HG03196 (cell line): ENCODE data around the gene CLIP2.
"Not testable (repeated sequence)": the region's sequence is repeated elsewhere in the genome, so short reads cannot be mapped to it uniquely, and the experiment has no call there.

Experiments
- ATAC-seq: cut with Tn5 transposase; IDR thresholded peaks from one replicate; pipeline ENCODE4 v1.9.1; 2021; ENCODE audit not compliant: unreplicated experiment

The CLIP2 gene

DNA sequence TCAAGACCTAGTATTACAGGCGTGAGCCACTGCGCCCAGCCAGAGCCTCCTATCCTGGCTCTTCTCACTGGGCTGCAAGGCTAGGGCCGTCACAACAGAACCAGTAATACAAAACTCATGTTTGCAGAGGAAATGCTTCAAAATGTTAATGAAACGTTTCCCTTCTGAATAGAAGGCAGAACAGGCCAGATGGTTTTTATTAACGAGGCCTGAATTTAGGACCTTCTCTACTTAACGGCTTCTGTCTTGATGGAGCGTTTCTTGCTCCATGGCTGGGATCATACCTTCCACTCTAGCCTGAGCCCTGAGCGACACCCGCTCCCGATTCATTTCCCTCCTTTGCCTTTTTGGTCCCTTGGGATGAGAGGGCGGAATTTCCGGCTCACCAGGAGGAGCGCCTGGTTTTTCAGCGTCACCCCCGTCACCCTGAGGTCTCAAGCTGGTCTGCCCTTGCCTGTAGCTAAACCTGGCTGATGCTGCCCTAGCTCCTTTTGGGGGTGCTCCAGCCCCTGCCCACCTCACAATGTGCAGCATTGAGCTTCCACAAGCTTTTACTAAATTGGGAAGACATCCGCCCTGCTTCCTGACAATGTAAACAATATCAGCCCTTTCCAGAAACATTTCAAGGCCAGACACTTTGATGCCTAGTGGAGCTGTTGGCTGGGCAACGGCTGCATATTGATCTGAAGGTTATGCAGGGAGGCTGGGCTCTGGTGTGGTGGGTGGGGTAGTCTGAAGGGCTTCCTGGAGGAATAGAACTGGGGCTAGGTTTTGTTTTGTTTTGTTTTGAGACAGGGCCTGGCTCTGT is 5.2 kb downstream of the CLIP2 start:
- no peak for ATAC-seq

DNA sequence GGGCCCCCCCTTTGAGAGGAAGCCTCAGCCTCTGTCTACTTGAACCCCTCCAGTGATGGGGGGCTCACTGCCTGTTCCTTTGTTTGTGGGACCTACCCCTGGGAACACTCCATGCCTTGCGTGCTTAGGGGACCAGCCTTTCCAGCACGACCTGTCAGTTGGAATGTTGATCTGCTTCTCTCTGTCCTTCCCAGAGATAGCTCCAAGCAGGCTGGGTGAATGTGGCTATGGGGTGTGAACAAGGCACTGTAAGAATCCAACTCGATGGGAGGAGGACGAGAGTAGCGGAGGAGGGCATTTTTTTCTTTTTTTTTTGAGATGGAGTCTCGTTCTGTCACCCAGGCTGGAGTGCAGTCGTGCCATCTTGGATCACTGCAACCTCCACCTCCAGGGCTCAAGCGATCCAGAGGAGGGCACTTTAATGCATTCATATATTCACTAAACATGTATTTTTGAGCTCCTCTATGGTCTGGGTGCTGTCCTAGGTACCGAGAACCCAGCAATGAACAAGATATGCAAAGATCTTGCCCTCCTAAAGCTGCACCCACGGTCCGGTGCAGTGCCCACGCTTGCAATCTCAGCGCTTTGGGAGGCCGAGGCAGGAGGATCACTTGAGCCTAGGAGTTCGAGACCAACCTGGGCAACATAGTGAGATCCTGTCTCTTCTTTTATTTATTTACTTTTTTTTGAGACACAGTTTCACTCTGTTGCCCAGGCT is 8.5 kb downstream of the CLIP2 start:
- no peak for ATAC-seq

DNA sequence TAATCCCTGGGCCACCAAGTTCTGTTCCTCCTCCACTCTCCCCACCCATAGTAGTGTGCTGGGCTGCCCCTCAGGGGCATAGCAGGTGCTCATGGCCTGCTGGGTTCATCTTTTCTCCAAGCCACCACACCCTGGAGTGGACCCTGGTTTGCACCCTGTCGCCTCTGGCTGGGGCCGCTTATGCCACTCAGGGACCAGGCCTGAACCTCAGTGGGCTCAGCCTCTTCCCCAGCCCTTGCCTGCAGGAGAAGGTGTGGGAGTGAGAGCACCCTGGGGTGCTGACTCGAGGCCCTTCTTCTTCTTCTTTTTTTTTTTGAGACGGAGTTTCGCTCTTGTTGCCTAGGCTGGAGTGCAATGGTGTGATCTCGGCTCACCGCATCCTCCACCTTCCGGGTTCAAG is 10.2 kb downstream of the CLIP2 start:
- ATAC-seq: no peak

DNA sequence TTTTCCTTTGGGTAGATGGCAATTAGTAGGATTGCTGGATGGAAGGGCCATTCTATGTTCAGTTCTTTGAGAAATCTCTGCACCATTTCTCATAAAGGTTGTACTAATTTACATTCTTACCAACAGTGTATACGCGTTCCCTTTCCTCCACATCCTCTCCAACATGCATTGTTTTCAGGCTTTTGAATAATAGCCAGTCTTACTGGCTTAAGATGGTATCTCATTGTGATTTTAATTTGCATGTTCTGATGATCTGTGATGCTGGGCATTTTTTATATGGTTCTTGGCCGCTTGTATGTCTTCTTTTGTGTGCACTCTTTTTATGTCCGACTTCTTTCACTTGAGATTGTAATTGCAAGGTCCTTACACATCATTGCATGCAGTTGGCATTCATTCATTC is 11.7 kb downstream of the CLIP2 start:
- no peak for ATAC-seq

DNA sequence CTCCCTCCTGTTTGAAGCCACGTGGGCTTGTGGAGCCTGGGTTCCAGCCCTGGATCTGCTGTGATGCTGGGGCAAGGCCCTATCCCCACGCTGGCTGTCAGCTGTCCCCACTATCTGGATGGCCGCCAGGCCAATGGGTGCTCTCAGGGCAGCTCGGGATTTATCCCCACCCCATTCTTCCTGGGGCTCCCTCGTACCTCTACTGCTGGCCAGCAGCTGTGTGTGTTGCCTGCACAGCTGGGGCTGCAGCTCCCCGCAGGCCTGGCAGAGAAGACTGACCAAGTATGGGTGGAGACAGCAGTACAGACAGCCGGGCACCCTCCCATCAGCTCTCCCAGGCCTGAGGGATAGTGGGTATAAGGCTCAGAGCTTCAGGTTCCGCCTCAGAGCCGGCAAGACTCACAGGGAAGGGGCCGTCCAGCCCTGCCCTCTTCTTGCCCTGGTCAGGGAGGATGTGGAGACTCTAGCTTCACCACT is 13.6 kb downstream of the CLIP2 start:
- no peak for ATAC-seq

DNA sequence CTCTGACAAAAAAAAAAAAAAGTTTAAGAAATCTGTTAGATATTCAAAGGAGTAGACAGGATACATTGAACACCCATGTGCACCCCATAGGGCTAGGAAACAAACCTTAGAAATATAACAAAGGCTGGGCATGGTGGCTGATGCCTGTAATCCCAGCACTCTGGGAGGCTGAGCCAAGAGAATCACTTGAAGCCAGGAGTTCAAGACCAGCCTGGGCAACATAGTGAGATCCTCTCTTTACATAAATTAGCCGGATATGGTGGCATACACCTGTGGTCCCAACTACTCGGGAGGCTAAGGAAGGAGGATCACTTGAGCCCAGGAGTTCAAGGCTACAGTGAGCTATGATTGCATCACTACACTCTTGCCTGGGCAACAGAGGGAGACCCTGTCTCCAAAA is 15.3 kb downstream of the CLIP2 start:
- no peak for ATAC-seq

DNA sequence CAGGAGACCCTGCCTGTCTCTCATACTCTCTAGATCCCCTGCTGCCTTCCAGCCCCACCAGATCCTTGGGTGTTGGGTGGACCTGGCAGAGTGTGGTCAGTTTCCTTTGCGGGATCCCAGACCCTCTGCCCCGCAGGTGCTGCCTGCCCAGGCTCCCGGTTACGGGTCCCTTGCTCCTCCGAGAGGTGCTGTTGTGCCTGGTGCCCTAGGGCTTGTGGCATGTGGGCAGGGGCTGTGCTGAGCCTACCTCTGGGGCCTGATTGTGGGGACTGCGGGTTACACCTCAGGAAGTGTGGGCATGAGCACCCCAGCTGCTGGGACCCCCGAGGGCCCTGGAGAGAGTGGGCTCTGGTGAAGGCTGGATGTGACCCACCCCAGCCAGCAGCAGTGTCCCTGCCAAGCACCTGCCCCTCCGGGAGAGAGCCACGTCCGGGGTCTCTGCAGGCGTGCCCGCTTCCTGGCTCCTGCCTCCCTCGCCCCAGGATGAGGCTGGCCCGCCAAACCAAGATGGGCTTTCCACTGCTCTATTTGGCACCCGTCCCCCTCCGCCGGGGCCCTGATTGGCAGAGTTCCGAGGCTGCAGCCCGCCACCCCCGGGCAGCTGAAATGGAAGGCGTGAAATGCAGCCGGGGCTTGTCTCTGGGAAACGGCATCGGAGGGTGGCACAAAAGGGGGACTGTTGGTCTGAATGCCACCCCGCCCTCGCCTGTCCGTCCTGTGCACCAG is 17.0 kb downstream of the CLIP2 start:
- no peak for ATAC-seq

DNA sequence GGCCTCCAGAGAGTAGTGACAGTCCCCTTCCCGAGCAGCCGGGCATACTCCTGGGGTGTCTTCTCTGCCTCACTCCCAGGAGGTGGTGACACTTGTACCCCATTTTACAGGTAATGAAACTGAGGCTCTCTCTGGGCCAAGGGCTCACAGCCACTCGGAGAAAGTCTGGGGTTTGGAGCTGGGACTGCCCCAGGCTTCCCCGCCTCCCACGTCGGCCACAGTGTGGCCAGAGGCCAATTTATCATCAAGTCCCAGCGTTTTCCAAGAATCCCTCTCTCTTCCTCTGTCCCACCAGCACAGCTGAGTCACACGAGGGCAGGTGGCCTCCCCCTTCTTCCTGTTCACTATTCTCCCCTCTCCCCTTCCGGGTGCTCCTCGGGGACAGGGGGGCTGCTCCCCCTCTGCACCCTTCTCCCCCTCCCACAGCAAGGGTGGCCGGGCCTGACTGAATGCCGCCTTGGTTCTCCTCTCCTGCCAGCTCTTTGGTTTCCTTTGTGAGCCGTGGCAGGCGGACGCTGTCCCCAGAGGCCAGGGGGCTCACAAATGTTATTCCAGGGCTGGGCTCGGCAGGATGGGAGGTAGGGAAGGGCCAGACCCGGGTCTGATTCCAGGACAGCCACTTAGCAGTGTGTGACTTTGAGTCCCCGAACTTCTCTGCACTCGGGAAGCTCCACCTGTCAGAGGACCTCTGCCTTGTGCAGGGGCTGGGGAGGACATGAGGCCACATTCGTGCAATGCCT is 17.7 kb downstream of the CLIP2 start:
- ATAC-seq: no peak

DNA sequence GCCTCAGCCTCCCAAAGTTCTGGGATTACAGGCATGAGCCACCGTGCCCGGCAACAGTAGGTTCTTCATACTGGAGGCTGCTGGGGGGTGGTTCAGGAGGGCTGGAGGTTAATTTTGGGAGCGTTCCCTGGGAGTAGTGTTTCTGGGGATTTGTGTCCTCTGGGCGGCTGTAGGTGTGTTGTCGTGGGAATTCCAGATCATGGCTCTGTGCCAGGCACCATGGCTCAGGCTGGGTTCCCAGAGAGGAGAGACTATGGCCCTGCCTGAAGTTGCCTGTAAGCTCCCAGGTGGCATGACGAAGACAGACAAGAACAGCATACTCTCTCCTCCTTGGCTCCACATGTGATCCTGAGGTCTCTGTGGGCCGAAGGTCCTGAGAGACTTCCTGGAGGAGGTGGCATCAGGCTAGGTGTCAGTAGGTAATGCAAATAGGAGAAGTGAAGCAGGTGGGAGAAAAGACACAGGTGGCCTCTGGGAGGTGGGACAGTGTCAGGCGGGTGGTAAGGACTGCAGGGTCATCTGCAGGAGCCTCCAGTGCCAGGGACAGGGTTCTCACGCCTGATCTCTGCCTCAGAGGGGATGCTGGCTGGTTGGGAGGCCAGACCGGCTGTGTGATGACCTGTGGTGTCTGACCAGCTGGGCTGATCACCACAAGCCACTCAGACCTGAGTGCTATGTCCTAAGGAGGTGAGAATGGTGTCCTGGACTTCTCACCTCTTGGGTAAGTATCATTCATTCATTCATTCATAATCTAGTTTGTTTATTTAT is 18.7 kb downstream of the CLIP2 start:
- no peak for ATAC-seq

DNA sequence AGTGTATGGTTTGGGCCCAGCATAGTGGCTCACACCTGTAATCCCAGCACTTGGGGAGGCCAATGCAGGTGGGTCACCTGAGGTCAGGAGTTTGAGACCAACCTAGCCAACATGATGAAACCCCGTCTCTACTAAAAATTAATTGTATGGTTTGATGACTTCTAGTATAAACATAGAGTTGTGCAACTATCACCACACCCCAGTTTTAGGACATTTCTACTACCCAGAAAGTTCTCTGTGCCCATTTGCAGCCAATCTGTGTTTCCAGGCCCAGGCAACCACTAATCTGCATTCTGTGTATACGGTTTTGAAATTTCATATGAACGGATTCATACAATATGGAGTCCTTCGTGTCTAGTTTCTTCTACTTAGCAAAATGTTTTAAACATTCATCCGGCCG is 20.0 kb downstream of the CLIP2 start:
- ATAC-seq: no peak

DNA sequence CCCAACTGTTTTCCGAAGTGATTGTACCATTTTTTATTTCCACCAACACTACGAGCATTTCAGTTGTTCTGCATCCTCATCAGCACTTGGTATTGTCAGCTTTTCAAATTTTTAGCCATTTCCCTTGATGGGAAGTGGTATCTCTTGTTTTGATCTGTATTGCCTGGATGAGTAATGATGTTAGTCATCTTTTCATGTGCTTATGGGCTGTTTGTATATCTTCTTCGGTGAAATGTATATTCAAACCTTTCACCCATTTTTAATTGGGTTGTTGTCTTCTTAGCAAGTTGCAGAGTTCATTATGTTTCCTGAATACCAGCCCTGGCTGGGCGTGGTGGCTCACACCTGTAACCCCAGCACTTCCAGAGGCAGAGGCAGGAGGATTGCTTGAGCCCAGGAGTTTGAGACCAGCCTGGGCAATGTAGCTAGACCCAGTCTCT is 22.1 kb downstream of the CLIP2 start:
- no peak for ATAC-seq

DNA sequence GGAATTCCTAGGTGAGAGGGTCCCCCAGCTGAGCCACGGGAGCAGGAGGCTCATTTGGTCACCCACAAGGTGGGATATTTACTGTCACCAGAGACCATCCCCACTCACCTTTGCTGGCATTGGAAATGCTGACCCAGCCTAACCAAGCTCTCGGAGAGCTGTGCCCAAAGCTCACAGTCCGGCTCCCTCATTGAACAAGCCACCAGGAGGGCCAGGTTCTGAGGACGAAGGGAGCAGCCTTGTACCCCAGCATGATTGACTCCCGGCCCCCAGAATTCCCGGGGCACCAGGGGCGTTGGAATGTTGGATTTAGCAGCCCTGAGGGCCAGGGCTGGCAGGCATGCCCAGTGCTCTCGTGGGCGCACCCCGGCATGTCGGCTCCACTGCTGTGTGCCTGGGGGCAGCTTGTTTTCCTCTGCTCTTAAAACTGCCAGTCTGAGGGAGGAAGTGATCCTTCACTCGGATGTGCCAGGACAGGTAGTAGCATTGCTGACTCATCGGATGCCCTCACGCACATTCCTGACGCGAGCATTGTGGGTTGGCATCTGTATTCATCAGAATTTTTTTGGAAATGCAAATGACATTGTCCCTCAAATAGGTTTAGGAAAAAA is 23.3 kb downstream of the CLIP2 start:
- ATAC-seq: no peak

DNA sequence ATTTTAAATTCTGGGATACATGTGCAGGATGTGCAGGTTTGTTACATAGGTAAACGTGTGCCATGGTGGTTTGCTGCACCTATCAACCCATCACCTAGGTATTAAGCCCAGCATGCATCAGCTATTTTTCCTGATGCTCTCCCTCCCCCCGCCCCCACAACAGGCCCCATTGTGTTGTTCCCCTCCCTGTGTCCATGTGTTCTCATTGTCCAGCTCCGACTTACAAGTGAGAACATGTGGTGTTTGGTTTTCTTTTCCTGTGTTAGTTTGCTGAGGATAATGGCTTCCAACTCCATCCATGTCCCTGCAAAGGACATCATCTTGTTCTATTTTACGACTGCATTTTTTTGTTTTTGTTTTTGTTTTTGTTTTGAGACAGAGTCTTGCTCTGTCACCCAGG is 26.7 kb downstream of the CLIP2 start:
- ATAC-seq: not testable (repeated sequence)

DNA sequence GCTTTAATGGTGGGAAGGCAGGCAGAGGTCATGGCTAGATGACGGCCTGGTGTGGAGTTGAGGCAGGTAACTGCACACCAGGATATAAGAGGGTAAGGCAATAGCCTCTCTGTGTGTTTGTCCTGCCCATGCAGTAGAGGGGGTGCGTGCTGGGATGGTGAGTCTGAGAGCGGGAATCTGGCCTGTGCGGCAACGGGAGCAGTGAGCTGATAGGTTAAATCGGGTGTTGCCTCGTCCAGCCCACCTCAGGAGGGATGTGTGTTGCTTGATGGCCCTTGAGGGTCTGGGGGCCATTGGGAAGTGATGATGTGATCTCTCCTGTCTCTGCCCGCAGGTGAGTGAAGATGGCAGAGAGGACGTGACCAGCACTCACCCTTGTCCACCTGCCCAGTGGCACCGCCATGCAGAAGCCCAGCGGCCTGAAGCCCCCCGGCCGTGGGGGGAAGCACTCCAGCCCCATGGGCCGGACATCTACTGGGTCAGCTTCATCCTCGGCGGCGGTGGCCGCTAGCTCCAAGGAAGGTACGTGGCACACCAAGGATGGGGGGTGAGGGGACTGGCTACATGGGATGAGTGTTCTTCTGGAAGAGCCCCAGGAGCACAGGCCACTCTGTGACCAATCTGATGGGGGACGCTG is 28.1 kb downstream of the CLIP2 start:
- ATAC-seq: no peak

DNA sequence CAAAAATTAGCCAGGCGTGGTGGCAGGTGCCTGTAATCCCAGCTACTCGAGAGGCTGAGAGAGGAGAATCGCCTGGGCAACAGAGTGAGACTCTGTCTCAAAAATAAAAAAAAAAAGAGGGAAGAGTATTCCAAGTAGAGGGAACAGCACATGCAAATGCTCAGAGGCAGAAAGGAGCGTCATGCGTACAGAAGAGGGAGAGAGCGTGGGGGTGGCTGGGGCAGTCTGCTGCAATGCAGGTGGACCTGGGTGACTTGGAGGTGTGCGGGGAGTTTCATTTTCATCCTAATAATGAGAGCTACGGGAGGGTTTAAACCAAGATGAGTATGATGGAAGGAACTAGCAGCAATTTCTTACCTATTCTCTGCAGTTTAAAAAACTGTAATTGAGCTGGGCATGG is 28.8 kb downstream of the CLIP2 start:
- no peak for ATAC-seq

DNA sequence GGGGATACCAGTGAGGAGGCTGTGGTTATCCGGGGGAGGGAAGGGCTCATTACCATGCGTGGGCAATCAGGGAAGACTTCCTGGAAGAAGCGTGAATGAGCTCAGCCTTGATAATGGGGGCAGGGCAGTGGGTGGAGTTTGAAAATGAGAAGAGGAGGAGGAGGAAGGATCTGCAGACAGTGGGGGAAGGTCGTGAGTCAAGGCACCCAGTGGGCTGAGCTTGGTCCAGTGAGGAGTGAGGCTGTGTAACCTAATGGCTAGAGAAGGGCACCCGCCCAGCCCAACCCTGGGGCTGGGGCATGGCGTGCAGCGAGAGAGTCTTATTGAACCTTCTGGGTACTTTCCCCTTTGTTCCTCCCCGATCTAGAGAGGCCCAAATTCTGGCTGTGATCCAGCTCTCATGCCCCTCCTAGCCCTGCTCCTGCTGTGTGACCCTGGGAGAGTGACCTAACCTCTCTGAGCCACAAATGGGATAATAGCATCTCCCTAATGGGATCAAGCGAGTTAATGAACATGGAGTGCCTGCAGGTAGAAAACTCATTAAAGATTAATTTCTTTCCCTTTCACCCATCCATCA is 31.5 kb downstream of the CLIP2 start:
- ATAC-seq: no peak

DNA sequence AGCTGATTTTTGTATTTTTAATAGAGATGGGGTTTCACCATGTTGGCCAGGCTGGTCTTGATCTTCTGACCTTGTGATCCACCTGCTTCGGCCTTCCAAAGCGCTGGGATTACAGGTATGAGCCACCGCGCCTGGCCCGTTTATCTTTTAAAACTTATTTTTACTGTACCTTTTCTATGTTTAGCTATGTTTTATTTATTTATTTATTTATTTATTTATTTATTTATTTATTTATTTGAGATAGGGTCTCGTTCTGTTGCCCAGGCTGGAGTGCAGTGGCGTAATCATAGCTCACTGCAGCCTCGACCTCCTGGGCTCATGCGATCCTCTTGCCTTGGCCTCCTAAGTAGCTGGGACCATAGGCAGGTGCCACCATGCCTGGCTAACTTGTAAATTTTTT is 33.7 kb downstream of the CLIP2 start:
- ATAC-seq: not testable (repeated sequence)

DNA sequence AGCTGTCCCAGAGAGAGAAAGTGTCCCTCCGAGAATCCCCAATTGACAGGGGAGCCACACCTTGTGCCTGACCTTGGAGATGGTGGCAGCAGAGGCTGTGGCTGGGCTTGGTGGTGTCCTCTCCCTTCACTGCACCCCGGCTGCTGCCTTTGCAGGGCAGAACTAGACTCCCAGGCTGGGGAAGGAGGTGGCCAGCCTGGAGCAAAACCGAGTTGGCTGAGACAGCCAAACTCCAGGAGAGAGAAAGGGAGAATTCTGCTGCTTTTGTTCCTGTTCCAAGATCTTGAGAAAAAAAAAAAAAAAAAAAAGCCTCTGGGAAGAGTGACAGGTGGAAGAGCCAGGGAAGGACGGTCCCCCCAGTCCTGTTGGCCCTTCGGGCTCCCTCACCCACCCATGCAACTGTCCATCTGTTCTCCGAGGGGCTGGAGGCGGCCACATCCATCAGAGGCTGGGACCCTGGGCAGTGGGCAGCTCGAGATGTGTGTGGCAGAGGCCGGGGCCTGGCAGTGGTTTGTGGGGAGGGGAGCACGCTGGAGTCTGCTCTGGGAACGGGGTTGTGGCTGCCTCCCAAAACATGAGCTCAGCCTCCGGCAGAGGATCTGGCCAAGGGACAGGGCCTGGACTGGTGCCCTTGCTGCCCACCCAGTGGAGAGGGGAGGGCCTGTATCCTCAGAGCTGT is 35.5 kb downstream of the CLIP2 start:
- ATAC-seq: no peak

DNA sequence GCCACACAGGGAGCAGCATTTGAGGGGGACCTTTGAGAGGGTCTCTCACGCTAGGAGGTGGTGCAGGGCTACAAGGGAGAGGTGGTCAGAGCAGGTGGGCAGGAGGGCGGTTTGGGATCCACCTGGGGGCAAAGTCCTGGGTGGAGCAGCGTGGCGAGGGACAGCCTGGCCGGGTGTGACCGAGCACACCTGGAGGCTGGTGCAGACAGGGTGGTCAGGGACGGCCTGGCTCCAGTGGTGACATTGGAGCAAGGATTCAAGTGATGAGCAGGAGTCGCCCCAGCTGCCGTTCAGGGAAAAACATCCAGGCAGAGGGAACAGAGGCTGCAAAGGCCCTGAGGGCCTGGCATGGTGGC is 36.0 kb downstream of the CLIP2 start:
- ATAC-seq: no peak
